GM18858 (cell line): Measurements from ENCODE around the gene AIFM3.
"Not testable (repeated sequence)": the region's sequence is repeated elsewhere in the genome, so short reads cannot be mapped to it uniquely, and the experiment has no call there.

Experiments
- ATAC-seq: cut with Tn5 transposase; IDR thresholded peaks from one replicate; pipeline ENCODE4 v1.9.1; 2021; ENCODE audit not compliant: unreplicated experiment

The AIFM3 gene

GRCh38 chr22:20957683-20958431 is 9.2 kb upstream of the AIFM3 start:
- no peak for ATAC-seq

GRCh38 chr22:20959578-20960461 is 7.2 kb upstream of the AIFM3 start:
- ATAC-seq: no peak

- ATAC-seq: no peak
Measured at GRCh38 chr22:20960609-20961008, 6.4 kb upstream of the AIFM3 start.

DNA sequence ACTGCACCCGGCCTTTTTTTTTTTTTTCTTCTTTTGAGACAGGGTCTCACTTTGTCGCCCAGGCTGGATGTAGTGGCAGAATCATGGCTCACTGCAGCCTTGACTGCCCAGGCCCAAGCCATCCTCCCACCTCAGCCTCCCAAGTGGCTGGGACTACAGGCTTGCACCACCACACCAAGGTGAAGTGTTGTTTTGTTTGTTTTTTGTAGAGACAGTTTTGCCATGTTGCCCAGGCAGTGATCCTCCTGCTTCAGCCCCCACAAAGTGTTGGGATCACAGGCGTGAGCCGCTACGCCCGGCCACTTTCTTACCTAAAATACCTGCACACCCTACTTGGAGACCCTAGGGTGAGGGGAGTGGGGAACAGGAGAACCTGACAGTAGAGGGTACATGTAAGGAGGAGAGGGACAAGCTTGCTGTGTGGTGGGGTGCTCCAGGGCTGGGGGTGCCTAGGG is 4.5 kb upstream of the AIFM3 start:
- ATAC-seq: no peak

GRCh38 chr22:20963201-20964052 is 3.6 kb upstream of the AIFM3 start:
- ATAC-seq: no peak

DNA sequence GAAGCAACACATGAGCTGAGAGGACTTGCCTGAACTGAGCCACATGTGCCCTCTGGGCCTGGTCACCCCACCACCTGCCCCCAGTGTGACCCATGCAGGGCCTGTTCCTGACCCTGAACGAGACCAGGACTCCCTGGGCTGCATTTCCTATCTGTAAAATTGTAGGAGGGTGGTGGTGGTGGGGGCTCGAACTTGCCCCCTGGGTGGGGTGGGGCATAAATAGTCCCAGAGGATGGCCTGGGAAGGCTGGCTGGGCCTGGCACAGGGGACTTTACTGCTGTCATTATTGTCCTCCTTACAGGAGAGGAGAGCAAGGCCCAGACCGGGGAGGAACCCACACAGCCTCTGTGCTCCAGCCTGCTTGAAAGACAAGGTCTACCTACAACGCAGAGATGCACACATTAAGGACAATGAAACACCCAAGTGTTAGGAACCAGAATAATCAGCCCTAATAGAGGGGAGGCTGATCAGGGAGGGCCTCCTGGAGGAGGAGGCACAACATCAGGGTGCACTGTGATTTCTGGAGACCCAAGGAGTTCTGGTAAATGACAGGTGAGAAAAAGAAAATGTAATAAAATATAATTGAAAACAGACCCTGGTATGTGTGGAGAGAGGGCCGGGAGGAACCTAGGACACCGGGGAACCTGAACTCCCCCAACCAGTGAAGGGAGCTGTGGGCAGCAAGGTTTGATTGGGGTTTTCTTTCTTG is 2.8 kb upstream of the AIFM3 start:
- ATAC-seq: no peak

- no peak for ATAC-seq
Measured at GRCh38 chr22:20964799-20965103, 2.3 kb upstream of the AIFM3 start.

GRCh38 chr22:20965104-20965887 is 1.8 kb upstream of the AIFM3 start:
- no peak for ATAC-seq

DNA sequence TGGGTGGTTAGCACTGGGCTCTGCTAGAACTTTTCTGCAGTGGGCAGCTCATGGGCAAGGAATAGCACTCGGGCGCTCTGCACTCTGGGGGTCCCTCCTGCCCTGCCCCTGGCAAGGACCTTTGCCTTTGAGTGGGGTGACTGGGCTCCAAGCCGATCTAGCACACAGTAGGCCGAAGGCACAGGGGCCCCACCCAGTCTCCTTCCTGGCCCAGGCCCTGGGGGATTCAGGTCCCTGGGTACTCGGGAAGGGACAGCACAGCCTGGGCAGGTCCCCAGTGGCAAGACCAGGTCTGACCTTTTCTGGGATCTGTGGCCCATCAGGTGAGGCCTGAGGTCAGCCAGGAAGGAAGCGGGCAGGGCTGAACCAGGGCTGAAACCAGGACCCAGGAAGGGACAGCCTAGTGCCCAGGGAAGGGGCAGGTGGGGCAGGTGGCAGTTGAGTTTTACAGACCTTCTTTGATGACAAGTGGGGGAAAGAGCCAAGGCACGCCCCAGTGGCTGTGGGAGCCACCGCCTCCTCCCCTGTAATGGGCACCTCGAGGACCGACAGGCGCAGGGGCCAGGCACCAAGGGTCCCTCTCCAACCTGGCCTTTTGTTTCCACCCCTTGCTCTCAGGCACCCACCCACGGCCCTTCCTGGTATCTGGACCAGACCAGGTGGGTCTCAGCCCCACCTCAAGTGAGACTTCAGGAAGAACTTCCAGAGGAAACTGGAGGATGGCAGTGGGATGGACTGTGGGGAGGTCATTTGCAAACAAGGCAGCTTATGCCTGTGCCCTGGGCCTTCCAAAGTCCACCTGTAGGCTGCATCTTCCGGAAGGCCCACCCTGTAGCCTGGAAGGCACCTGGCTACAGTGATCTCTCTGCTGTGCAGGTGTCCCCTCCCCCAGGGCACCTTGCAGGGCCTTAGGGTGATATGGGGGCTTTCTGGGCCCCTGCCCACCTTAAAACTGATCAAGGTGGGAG is 883 bp upstream of the AIFM3 start:
- ATAC-seq: no peak

GRCh38 chr22:20967697-20968211 is 699 bp downstream of the AIFM3 start:
- no peak for ATAC-seq

- no peak for ATAC-seq
Measured at GRCh38 chr22:20968281-20968977, 1.4 kb downstream of the AIFM3 start.

- no peak for ATAC-seq
Measured at GRCh38 chr22:20970939-20971657, 4.0 kb downstream of the AIFM3 start.

DNA sequence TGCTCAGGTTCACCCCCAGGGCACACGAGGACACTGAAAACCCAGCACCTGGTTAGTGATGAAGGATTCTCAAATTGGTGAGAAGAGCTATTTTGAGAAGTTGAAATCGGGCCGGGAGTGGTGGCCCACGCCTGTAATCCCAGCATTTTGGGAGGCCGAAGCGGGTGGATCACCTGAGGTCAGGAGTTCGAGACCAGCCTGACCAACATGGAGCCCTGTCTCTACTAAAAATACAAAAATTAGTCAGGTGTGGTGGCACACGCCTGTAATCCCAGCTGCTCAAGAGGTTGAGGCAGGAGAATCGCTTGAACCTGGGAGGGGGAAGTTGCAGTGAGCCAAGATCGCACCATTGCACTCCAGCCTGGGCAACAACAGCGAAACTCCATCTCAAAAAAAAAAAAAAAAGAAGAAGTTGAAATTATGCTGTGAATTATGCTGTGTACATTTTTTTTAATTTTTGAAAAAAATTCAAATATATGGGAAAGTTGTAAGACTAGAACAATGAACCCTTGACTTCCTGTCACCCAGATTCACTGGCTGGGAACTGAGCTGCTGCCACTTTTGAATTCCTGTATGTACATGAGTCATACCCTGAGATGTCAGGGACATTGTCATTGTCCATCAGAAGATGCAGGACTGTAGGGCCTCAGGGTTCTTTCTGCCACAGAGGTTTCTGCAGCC is 5.1 kb downstream of the AIFM3 start:
- ATAC-seq: not testable (repeated sequence)

DNA sequence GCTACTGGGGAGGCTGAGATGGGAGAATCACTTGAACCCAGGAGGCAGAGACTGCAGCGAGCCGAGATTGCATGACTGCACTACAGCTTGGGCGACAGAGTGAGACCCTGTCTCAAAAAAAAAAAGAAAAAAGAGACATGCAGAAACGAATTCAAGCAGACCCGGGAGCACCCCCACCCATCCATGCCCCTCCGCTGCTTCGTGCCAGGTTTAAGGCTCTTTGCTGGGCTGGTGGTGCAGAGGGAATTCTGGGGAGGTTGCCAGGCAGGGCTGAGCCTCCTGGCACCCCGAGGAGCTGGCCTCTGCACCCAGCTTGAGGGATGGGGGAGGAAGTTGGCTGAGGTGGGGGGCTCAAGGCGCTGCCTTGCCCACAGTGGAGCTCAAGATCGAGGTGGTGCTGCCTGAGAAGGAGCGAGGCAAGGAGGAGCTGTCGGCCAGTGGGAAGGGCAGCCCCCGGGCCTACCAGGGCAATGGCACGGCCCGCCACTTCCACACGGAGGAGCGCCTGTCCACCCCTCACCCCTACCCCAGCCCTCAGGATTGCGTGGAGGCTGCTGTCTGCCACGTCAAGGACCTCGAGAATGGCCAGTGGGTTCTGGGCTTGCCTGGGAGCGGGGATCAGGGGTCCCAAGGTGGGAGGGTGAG is 6.0 kb downstream of the AIFM3 start:
- ATAC-seq: no peak

GRCh38 chr22:20973634-20974286 is 6.7 kb downstream of the AIFM3 start:
- no peak for ATAC-seq
